HL-60/S4 treated with phorbol 12-myristate 13-acetate at 8.2 ng/mL for 4 days and 3 days (cell line): ENCODE data around the gene RTP3.
"Not testable (repeated sequence)": the region's sequence is repeated elsewhere in the genome, so short reads cannot be mapped to it uniquely, and the experiment has no call there.

Experiments
- in situ Hi-C: fragments of 300-500 bp; cut with MboI; formaldehyde crosslinking; loops from 2 replicates; pipeline ENCODE4 v1.15.0; 2022; ENCODE audit warnings: low sequenced_read_pairs

RTP3 gene

DNA sequence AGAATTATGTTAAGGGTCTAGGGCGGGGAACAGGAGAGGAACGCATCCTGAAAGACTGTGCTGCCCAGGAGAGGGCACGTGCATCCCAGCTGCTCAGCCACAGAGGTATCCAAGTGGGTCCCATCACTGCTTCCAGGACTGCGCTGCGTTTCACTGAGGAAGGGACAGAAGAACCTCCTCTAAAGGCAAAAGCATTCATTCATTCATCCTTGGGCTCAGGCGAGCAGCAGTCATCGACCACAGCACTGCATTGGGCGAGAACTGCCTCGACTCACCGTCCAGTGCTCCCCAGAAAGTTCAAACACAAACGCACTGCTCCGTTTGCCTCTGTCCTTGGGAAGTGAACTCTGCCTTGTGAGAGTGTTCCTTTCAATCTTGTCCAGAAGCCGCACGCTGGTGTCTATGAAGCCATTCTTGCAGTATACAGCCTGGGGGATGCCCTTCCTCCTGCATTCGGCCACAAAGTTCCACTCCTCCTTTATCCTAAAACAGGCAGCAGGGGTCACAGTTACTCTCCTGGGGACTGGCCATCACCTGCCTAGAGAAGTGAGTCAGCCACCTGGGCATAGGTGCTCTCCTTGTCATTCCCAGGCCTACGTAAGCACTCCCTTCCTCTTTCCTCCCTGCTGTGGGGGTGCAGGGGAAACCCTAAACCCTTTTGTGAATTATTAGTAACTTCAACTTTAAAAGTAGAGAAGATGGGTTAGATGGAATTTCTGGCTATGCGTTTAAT, 47.2 kb downstream of the RTP3 start:
- in situ Hi-C loops = no loop called here

GRCh38 chr3:46545818-46546630, 48.2 kb downstream of the RTP3 start:
- in situ Hi-C loops = no loop called here

GRCh38 chr3:46546896-46547440, 49.2 kb downstream of the RTP3 start:
- in situ Hi-C loops = no loop called here

DNA sequence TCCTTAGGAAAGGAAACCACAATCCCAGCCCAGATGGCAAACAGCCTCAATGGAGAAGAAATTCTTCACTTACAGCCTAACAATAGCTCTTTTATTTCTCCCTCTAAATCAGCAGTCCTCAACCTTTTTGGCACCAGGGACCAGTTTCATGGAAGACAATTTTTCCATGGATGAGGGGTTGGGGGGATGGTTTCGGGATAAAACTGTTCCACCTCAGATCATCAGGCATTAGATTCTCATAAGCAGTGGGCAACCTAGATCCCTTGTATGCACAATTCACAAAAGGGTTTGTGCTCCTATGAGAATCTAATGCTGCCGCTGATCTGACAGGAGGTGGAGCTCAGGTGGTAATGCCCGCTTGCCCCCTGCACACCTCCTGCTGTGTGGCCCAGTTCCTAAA, 50.8 kb downstream of the RTP3 start:
- in situ Hi-C loops = not testable (repeated sequence)

DNA sequence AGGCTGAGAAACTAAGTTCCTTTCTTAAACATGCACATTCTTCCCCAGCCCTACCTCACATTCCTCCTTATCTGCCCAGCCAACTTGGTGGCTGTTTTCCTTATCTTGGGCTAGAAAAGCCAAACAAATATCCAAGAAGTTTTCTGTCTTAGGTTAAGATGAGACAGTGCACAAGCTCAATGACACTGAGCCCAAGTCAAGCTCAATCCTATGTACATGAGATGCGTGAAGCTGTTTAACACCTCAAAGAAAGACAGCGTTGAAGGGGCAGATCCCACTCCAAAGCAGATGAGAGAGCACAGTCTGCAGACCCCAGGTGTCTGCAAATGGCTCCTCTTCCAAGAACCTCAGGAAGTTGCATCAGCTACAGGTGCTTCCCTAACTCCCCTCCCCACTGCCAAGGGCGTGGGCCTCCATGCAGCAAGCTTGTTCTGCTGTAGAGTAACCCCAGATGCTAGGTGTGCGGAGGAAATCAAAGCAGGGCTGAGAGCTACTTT, 51.7 kb downstream of the RTP3 start:
- in situ Hi-C loops = no loop called here

GRCh38 chr3:46549989-46550388, 52.2 kb downstream of the RTP3 start:
- in situ Hi-C loops = no loop called here
